A673 (cell line): ENCODE results near the gene DMBT1. TPM values are rescaled to one million over a fixed set of nuclear protein-coding genes. Genes with fewer than 3 reads are reported as not detected.

Source experiments
- BruUV-seq: library from RNA; stranded (reverse); fragments of 400-500 nt; replicated peaks from 2 replicates; lab custom pipeline; 2021; lab: Mats Ljungman, UMichigan
- CTCF ChIA-PET: fragments of 300-600 bp; sonication (Branson Sonifier 250); formaldehyde crosslinking; loops from one replicate; lab custom pipeline; 2022; ENCODE audit warnings: antibody characterized with exemption; lab: Charles Lee
- POLR2A ChIA-PET: fragments of 300-600 bp; sonication (Branson Sonifier 250); formaldehyde crosslinking; loops from one replicate; lab custom pipeline; 2022; ENCODE audit warnings: antibody characterized with exemption; ENCODE audit not compliant: low non-redundant PET; lab: Charles Lee
- DNase-seq: peaks from one replicate; pipeline ENCODE4 v3.0.0-alpha.2; 2015; ENCODE audit warnings: low spot score
- H3K27ac ChIP-seq: fragments of 200-600 bp; sonication (generic); 2 replicates; pipeline ENCODE4 v1.5.1; 2016; ENCODE audit warnings: mixed run types, low read depth, mild to moderate bottlenecking, mixed read lengths, antibody characterized with exemption, low read length; ENCODE audit not compliant: poor library complexity, severe bottlenecking
- H3K27me3 ChIP-seq: fragments of 200-600 bp; sonication (generic); replicated peaks from 2 replicates; pipeline ENCODE4 v1.6.1; 2017; ENCODE audit warnings: mixed run types, low read depth, mild to moderate bottlenecking, mixed read lengths, antibody characterized with exemption, low read length; ENCODE audit not compliant: insufficient read depth, poor library complexity
- H3K36me3 ChIP-seq: fragments of 200-600 bp; sonication (generic); 2 replicates; pipeline ENCODE4 v1.6.1; 2016; ENCODE audit warnings: mixed run types, mild to moderate bottlenecking, mixed read lengths, antibody characterized with exemption, low read length; ENCODE audit not compliant: insufficient read depth, poor library complexity, severe bottlenecking
- H3K4me1 ChIP-seq: fragments of 200-600 bp; sonication (generic); 2 replicates; pipeline ENCODE4 v1.6.1; 2017; ENCODE audit warnings: mixed run types, mild to moderate bottlenecking, mixed read lengths, antibody characterized with exemption, low read length; ENCODE audit not compliant: insufficient read depth, poor library complexity, severe bottlenecking
- H3K4me3 ChIP-seq: fragments of 200-600 bp; sonication (generic); 2 replicates; pipeline ENCODE4 v1.5.1; 2016; ENCODE audit warnings: low read depth, mixed run types, mild to moderate bottlenecking, mixed read lengths, low read length; ENCODE audit not compliant: poor library complexity, severe bottlenecking
- H3K9me3 ChIP-seq: fragments of 200-600 bp; sonication (generic); 2 replicates; pipeline ENCODE4 v1.6.1; 2016; ENCODE audit warnings: mixed run types, low read depth, mild to moderate bottlenecking, mixed read lengths, antibody characterized with exemption, low read length; ENCODE audit not compliant: poor library complexity, severe bottlenecking
- EZH2 ChIP-seq: fragments of 200-600 bp; sonication (generic); IDR thresholded peaks from 2 replicates; pipeline ENCODE4 v1.6.1; 2017; ENCODE audit warnings: borderline replicate concordance, low read depth, mild to moderate bottlenecking, mixed read lengths, antibody characterized with exemption, low read length; ENCODE audit not compliant: poor library complexity, severe bottlenecking
- intact Hi-C: fragments of 100-400 bp; cut with micrococcal nuclease; formaldehyde crosslinking; loops from one replicate; pipeline ENCODE4 v1.10.0; 2022; ENCODE audit not compliant: unreplicated experiment
- total RNA-seq: library from RNA; stranded (reverse); gene quantifications from 2 replicates; pipeline ENCODE4 v1.2.3, GENCODE V29; 2021
- TF ChIP-seq, protein P1 (sequence below): fragments of 300-800, 200-600 bp; sonication (generic); conservative IDR thresholded peaks from 2 replicates; pipeline ENCODE4 v1.5.1; 2017; ENCODE audit warnings: low read depth, mild to moderate bottlenecking, antibody characterized with exemption, low read length, moderate library complexity, mixed read lengths

The DMBT1 gene
- total RNA-seq, 1 experiment from 2014 or later, result not detected

DNA sequence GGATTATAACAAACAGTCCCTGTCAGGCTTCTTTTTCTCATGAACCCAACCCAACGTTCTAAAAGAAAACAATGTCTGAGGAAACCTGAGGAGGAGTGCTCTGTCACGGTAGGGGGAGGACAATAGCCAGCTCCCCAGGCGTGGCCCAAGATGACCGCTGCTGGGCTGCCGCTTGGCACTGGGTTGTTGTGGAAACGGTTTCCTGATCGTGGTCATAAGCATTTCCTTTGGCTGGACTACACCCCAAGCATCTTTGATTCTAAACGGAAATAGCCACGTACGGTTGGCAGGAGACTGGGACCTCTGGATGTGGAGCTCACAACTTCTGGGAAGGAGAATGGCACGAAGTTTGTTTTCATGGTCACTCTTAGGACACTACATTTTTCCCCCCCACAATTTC lies 30.4 kb upstream of the DMBT1 start:
- H3K36me3 ChIP-seq, result no peaks in the 10 kb centered on the region
- peaks cover 4% of the 10 kb centered on the region for H3K27me3 ChIP-seq
- intact Hi-C loops, result no loop called here
- BruUV-seq, result no TSS peak
- no peak for DNase-seq
- TF ChIP-seq EZH2, result no peak
- TF ChIP-seq, protein P1, sequence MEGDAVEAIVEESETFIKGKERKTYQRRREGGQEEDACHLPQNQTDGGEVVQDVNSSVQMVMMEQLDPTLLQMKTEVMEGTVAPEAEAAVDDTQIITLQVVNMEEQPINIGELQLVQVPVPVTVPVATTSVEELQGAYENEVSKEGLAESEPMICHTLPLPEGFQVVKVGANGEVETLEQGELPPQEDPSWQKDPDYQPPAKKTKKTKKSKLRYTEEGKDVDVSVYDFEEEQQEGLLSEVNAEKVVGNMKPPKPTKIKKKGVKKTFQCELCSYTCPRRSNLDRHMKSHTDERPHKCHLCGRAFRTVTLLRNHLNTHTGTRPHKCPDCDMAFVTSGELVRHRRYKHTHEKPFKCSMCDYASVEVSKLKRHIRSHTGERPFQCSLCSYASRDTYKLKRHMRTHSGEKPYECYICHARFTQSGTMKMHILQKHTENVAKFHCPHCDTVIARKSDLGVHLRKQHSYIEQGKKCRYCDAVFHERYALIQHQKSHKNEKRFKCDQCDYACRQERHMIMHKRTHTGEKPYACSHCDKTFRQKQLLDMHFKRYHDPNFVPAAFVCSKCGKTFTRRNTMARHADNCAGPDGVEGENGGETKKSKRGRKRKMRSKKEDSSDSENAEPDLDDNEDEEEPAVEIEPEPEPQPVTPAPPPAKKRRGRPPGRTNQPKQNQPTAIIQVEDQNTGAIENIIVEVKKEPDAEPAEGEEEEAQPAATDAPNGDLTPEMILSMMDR, result no peak
- POLR2A ChIA-PET, result no interaction called here
- H3K4me1 ChIP-seq, result no peaks in the 10 kb centered on the region
- H3K4me3 ChIP-seq, result no peak overlapping the region
- no peak overlapping the region for H3K27ac ChIP-seq
- H3K9me3 ChIP-seq, result no peaks in the 10 kb centered on the region
- CTCF ChIA-PET, result no interaction called here

DNA sequence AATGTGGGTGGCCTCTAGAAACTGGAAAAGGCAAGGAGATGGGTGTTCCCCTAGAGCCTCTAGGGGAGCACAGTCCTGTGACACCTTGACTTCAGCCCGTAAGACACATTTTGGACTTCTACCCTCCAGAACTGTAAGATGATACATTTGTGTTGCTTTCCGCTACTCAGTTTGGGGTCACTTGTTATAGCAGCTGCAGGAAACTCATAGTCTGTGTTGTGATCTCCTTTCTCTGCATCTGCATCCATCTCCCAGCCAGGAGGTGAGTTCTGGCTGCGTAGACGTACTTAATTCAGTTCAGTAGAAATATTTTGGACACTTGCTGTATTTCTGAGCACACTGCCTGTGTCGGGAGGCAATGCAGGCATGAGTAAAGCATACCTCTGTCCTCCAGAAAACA lies 29.3 kb upstream of the DMBT1 start:
- TF ChIP-seq, protein P1, result no peak
- no peak for TF ChIP-seq EZH2
- intact Hi-C loops, result no loop called here
- Histone ChIP-seq H3K36me3 (no peaks in the 10 kb centered on the region), H3K4me1 (no peaks in the 10 kb centered on the region), H3K27me3 (peaks cover 4% of the 10 kb centered on the region), H3K9me3 (no peaks in the 10 kb centered on the region), H3K27ac (no peak overlapping the region), H3K4me3 (no peak overlapping the region)
- no TSS peak for BruUV-seq
- no peak for DNase-seq
- ChIA-PET CTCF (no interaction called here), POLR2A (no interaction called here)

DNA sequence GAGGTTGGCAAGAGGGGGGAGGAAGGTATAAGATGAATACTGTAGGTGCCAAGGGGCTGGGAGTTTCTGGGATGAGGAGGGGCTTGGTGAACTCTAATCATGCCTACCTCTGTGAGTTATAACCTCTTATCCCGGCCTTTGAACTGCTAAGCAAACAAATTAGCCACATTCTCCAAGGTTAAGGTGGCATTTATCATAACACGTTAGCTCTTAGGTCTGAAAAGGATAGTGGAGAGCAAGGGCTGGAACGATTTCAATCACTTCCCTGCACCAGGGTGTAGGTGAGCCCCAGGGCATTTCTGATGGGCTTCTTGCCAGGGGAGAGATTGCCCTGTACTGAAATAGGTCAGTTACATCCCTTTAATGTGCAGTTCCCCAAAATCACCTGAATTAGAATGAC lies 28.6 kb upstream of the DMBT1 start:
- TF ChIP-seq EZH2, result no peak
- TF ChIP-seq, protein P1, result no peak
- Histone ChIP-seq H3K4me3 (no peak overlapping the region), H3K36me3 (no peaks in the 10 kb centered on the region), H3K27ac (no peak overlapping the region), H3K9me3 (no peaks in the 10 kb centered on the region), H3K27me3 (peaks cover 4% of the 10 kb centered on the region), H3K4me1 (no peaks in the 10 kb centered on the region)
- no TSS peak for BruUV-seq
- POLR2A ChIA-PET, result no interaction called here
- CTCF ChIA-PET, result no interaction called here
- intact Hi-C loops, result no loop called here
- DNase-seq, result no peak
